NCI-H345 treated with DMSO at 0.1 percent for 48 hours (cell line): Measurements from ENCODE around the gene UNC93B1.

Experiments used
- DNase-seq: peaks from one replicate; lab custom pipeline; 2025; ENCODE audit not compliant: unreplicated experiment; lab: John Stamatoyannopoulos, UW

UNC93B1 gene

GRCh38 chr11:68003846-68004550, at the start of gene UNC93B1:
UNC93B1 (minus strand) TSS chr11:68004097; CDS start chr11:68004043, 54 bp downstream.
- DNase-seq: peak; percentile 43

- DNase-seq: no peak
Observed at GRCh38 chr11:68053117-68053516, 49.2 kb upstream of the UNC93B1 start.

GRCh38 chr11:68052137-68052873, 48.4 kb upstream of the UNC93B1 start:
- DNase-seq: no peak

GRCh38 chr11:68051191-68052136, 47.6 kb upstream of the UNC93B1 start:
- no peak for DNase-seq

- DNase-seq: no peak
Observed at GRCh38 chr11:68050371-68050841, 46.5 kb upstream of the UNC93B1 start.

GRCh38 chr11:68049509-68050370, 45.8 kb upstream of the UNC93B1 start:
- DNase-seq: no peak

- DNase-seq: no peak
Observed at GRCh38 chr11:68048681-68049508, 45.0 kb upstream of the UNC93B1 start.

GRCh38 chr11:68047437-68048290, 43.8 kb upstream of the UNC93B1 start:
- no peak for DNase-seq

GRCh38 chr11:68044898-68045351, 41.0 kb upstream of the UNC93B1 start:
- no peak for DNase-seq

GRCh38 chr11:68044145-68044813, 40.4 kb upstream of the UNC93B1 start:
- peak; percentile 56 for DNase-seq

GRCh38 chr11:68043349-68044144, 39.6 kb upstream of the UNC93B1 start:
- DNase-seq: peak; percentile 31

- no peak for DNase-seq
Observed at GRCh38 chr11:68043029-68043348, 39.1 kb upstream of the UNC93B1 start.

GRCh38 chr11:68042219-68043028, 38.5 kb upstream of the UNC93B1 start:
- no peak for DNase-seq

- DNase-seq: no peak
Observed at GRCh38 chr11:68041617-68042218, 37.8 kb upstream of the UNC93B1 start.

GRCh38 chr11:68040957-68041591, 37.2 kb upstream of the UNC93B1 start:
- DNase-seq: no peak
